Measurements from ENCODE around the gene TUBB2A. TPM values are rescaled to one million over a fixed set of nuclear protein-coding genes. Genes with fewer than 3 reads are reported as not detected.

The TUBB2A gene
- total RNA-seq, 1 experiment from 2014 or later, result 70.2 TPM

- H3K4me3 ChIP-seq (ENCODE audit: low read length), result no peak overlapping the region
- H4K20me1 ChIP-seq (ENCODE audit: low read length), result no peaks in the 10 kb centered on the region
- H3K9me3 ChIP-seq (ENCODE audit: low read length), result no peaks in the 10 kb centered on the region
- no peaks in the 10 kb centered on the region for H3K9me2 ChIP-seq (replicated peaks; ENCODE audit: low read length)
- ATAC-seq (no peak), DNase-seq (peak; percentile 81)
- CTCF ChIA-PET, result no interaction called here
- H3K9ac ChIP-seq (ENCODE audit: low read length), result no peak overlapping the region
- POLR2A ChIA-PET (ENCODE audit: unreplicated experiment), result no interaction called here
- intact Hi-C loops (cut with micrococcal nuclease), result no loop called here
- no TSS peak for BruUV-seq (replicated peaks)
- H3K4me2 ChIP-seq (ENCODE audit: low read length), result 0 out of 2 replicates have a peak overlapping the region, but pooled peaks have one; percentile 5
- no peaks in the 10 kb centered on the region for H3K79me2 ChIP-seq (ENCODE audit: low read length)
- H3K27me3 ChIP-seq (ENCODE audit: low read length), result no peaks in the 10 kb centered on the region
- no peak for TF ChIP-seq EZH2phosphoT487 (IDR thresholded peaks at IDR 0.05; ENCODE audit: borderline replicate concordance, low read length)
- TF ChIP-seq CTCF (conservative IDR thresholded peaks at IDR 0.05; ENCODE audit: low read depth, low read length), result no peak
- TF ChIP-seq EZH2 (IDR thresholded peaks at IDR 0.05; ENCODE audit: low read length, unreplicated experiment), result no peak
- peaks cover 27% of the 10 kb centered on the region for H3K4me1 ChIP-seq (ENCODE audit: insufficient read depth, low read length)
- H3K27ac ChIP-seq (ENCODE audit: low read length), result peak overlapping the region; percentile 27
- no peaks in the 10 kb centered on the region for H3F3A ChIP-seq (ENCODE audit: low read length, unreplicated experiment)
- no peak overlapping the region for H2AFZ ChIP-seq (ENCODE audit: low read length)
- no peaks in the 10 kb centered on the region for H3K36me3 ChIP-seq (ENCODE audit: low read depth, low read length)
Observed at GRCh38 chr6:3205913-3206312, 48.6 kb upstream of the TUBB2A start.

GRCh38 chr6:3204921-3205320 is 47.6 kb upstream of the TUBB2A start:
- H3K9me3 ChIP-seq (ENCODE audit: low read length), result no peaks in the 10 kb centered on the region
- intact Hi-C loops (cut with micrococcal nuclease), result no loop called here
- H3K9me2 ChIP-seq (replicated peaks; ENCODE audit: low read length), result no peaks in the 10 kb centered on the region
- no peaks in the 10 kb centered on the region for H3K27me3 ChIP-seq (ENCODE audit: low read length)
- ChIA-PET POLR2A (ENCODE audit: unreplicated experiment) (no interaction called here), CTCF (no interaction called here)
- ATAC-seq (no peak), DNase-seq (no peak)
- H3K9ac ChIP-seq (ENCODE audit: low read length), result no peak overlapping the region
- H3K27ac ChIP-seq (ENCODE audit: low read length), result no peak overlapping the region
- H3F3A ChIP-seq (ENCODE audit: low read length, unreplicated experiment), result no peaks in the 10 kb centered on the region
- no peak overlapping the region for H3K4me3 ChIP-seq (ENCODE audit: low read length)
- no peaks in the 10 kb centered on the region for H3K79me2 ChIP-seq (ENCODE audit: low read length)
- H3K4me2 ChIP-seq (ENCODE audit: low read length), result no peak overlapping the region
- H3K4me1 ChIP-seq (ENCODE audit: insufficient read depth, low read length), result peaks cover 27% of the 10 kb centered on the region
- H3K36me3 ChIP-seq (ENCODE audit: low read depth, low read length), result no peaks in the 10 kb centered on the region
- no peak overlapping the region for H2AFZ ChIP-seq (ENCODE audit: low read length)
- no peaks in the 10 kb centered on the region for H4K20me1 ChIP-seq (ENCODE audit: low read length)
- BruUV-seq (replicated peaks), result no TSS peak
- TF ChIP-seq EZH2 (IDR thresholded peaks at IDR 0.05; ENCODE audit: low read length, unreplicated experiment) (no peak), CTCF (conservative IDR thresholded peaks at IDR 0.05; ENCODE audit: low read depth, low read length) (no peak), EZH2phosphoT487 (IDR thresholded peaks at IDR 0.05; ENCODE audit: borderline replicate concordance, low read length) (no peak)

DNA sequence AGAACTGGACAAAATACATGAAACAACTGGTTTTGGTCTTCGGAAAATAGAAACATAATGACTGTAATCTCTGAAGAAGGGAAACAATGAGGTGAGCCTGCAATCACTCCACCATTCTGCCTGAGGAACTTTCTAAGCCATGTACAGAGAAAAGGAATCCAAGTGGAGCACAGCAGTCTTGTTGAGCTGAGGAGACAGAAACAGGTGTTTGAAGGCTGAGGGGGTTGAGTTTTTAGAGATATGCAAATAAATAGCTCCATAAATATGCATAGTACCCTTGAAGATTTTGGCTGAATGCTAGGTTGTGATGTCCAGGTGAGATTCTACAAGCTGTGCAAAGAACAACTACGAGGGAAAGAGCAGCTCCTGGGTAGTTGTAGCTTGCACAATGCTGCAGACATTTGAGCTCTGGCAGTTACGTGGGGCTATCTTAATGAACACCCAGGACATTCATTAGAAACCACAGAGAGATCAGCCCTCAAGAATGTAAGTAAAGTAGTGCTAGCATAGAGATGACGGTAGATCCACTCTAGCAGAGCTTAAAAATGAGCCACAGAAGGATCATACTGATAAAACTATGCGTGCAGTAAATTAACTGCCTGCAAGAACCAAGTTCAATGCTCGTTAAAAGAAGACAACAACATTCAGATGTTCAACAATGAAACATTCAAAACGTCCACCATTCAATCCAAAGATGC is 45.8 kb upstream of the TUBB2A start:
- ATAC-seq (no peak), DNase-seq (no peak)
- no peak for TF ChIP-seq CTCF (conservative IDR thresholded peaks at IDR 0.05; ENCODE audit: low read depth, low read length)
- no peak for TF ChIP-seq EZH2phosphoT487 (IDR thresholded peaks at IDR 0.05; ENCODE audit: borderline replicate concordance, low read length)
- TF ChIP-seq EZH2 (IDR thresholded peaks at IDR 0.05; ENCODE audit: low read length, unreplicated experiment), result no peak
- H3K9me3 ChIP-seq (ENCODE audit: low read length), result no peaks in the 10 kb centered on the region
- H3K36me3 ChIP-seq (ENCODE audit: low read depth, low read length), result no peaks in the 10 kb centered on the region
- H3K4me3 ChIP-seq (ENCODE audit: low read length), result no peak overlapping the region
- no peak overlapping the region for H3K4me2 ChIP-seq (ENCODE audit: low read length)
- H3K27me3 ChIP-seq (ENCODE audit: low read length), result no peaks in the 10 kb centered on the region
- H3K79me2 ChIP-seq (ENCODE audit: low read length), result no peaks in the 10 kb centered on the region
- CTCF ChIA-PET, result no interaction called here
- no peak overlapping the region for H2AFZ ChIP-seq (ENCODE audit: low read length)
- no peaks in the 10 kb centered on the region for H4K20me1 ChIP-seq (ENCODE audit: low read length)
- no peaks in the 10 kb centered on the region for H3K9me2 ChIP-seq (replicated peaks; ENCODE audit: low read length)
- H3K9ac ChIP-seq (ENCODE audit: low read length), result no peak overlapping the region
- no peak overlapping the region for H3K27ac ChIP-seq (ENCODE audit: low read length)
- intact Hi-C loops (cut with micrococcal nuclease), result no loop called here
- peaks cover 12% of the 10 kb centered on the region for H3K4me1 ChIP-seq (ENCODE audit: insufficient read depth, low read length)
- BruUV-seq (replicated peaks), result no TSS peak
- H3F3A ChIP-seq (ENCODE audit: low read length, unreplicated experiment), result no peaks in the 10 kb centered on the region
- POLR2A ChIA-PET (ENCODE audit: unreplicated experiment), result no interaction called here
